Measurements from ENCODE around the gene TBC1D20. TPM values are rescaled to one million over a fixed set of nuclear protein-coding genes. Genes with fewer than 3 reads are reported as not detected.
"Not testable (repeated sequence)": the region's sequence is repeated elsewhere in the genome, so short reads cannot be mapped to it uniquely, and the experiment has no call there.

TBC1D20 gene
- total RNA-seq, 1 donor from 2014 or later = 30.9 TPM

GRCh38 chr20:396252-396618 lies 66.1 kb downstream of the TBC1D20 start:
- no peaks in the 10 kb centered on the region for H3K4me1 ChIP-seq
- H3K36me3 ChIP-seq = peaks cover 0 to 21% of the 10 kb centered on the region in 2 donors
- no peaks in the 10 kb centered on the region for H3K9me3 ChIP-seq
- H3K27me3 ChIP-seq = no peaks in the 10 kb centered on the region
- H3K4me3 ChIP-seq = no peak overlapping the region
- intact Hi-C loops (cut with DNase I) = no loop called here
- no peak overlapping the region for H3K27ac ChIP-seq
- TF ChIP-seq POLR2AphosphoS5 (IDR thresholded peaks at IDR 0.05; ENCODE audit: insufficient read depth in 1 of 2, low read depth in 1 of 2) = no peak
- TF ChIP-seq POLR2A (IDR thresholded peaks at IDR 0.05) = no peak
- TF ChIP-seq, protein P1, sequence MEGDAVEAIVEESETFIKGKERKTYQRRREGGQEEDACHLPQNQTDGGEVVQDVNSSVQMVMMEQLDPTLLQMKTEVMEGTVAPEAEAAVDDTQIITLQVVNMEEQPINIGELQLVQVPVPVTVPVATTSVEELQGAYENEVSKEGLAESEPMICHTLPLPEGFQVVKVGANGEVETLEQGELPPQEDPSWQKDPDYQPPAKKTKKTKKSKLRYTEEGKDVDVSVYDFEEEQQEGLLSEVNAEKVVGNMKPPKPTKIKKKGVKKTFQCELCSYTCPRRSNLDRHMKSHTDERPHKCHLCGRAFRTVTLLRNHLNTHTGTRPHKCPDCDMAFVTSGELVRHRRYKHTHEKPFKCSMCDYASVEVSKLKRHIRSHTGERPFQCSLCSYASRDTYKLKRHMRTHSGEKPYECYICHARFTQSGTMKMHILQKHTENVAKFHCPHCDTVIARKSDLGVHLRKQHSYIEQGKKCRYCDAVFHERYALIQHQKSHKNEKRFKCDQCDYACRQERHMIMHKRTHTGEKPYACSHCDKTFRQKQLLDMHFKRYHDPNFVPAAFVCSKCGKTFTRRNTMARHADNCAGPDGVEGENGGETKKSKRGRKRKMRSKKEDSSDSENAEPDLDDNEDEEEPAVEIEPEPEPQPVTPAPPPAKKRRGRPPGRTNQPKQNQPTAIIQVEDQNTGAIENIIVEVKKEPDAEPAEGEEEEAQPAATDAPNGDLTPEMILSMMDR (IDR thresholded peaks at IDR 0.05) = no peak
- DNase-seq (ENCODE audit: extremely low spot score in 2 of 2) = no peak

DNA sequence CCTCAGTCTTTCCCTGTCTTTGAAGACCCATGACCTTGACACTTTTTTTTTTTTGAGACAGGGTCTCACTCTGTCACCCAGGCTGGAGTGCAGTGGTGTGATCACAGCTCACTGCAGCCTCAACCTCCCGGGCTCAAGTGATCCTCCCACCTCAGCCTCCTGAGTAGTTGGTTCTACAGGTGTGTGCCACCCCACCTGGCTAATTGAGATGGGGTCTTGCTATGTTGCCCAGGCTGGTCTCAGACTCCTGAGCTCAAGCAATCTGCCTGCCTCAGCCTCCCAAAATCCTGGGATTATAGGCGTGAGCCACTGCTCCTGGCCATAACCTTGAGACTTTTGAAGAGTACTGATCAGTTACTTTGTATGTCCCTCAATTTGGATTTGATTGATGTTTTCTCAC lies 69.0 kb downstream of the TBC1D20 start:
- H3K4me3 ChIP-seq; DNase-seq (ENCODE audit: extremely low spot score in 2 of 2); H3K27me3 ChIP-seq; H3K27ac ChIP-seq; H3K9me3 ChIP-seq; intact Hi-C loops (cut with DNase I); H3K4me1 ChIP-seq: not testable (repeated sequence)
- H3K36me3 ChIP-seq = peaks cover 0 to 37% of the 10 kb centered on the region in 2 donors

DNA sequence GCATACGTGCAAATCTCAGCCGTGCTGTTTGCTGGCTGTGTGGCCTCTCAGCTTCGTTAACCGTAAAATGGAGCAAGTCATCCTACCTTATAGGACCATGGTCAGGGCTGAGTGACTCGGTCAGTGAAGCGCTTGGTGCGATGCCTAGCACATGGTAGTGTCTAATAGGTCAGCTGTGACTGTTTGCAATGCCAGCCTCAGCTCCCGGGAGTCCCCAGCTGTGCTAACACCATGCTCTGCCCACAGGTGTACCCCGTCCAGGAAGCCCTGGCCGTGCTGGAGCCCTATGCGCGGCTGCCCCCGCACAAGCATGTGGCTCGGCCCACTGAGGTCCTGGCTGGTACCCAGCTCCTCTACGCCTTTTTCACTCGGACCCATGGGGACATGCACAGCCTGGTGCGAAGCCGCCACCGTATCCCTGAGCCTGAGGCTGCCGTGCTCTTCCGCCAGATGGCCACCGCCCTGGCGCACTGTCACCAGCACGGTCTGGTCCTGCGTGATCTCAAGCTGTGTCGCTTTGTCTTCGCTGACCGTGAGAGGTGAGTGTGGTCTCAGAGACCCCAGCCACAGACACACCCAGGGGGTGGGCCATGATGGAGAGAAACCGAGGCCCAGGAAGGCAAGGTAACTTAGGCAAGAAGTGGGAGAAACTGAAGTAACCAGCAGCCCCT lies 71.2 kb downstream of the TBC1D20 start:
- peaks cover 0 to 32% of the 10 kb centered on the region in 2 donors for H3K36me3 ChIP-seq
- no peak for DNase-seq (ENCODE audit: extremely low spot score in 2 of 2)
- no peak overlapping the region for H3K4me3 ChIP-seq

DNA sequence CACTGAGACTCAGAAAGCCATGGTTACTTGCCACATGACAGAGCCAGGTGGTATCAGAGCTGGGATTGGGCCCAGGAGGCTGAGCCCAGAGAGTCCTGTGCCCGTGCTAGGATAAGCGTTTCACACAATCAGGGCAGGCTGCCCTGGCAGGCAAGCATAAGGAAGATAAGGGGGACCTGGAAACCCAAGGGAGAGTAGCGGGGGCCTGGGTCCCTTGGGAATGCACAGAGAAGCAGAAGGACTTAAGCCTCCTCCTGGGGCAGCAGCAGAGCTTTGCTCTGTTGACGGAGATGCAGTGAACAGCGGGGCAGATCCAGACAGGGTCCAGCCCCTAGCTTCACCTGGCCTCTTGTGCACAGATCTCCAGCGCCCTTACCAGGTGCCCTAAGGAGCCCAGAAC lies 73.1 kb downstream of the TBC1D20 start:
- Histone ChIP-seq H3K4me3 (no peak overlapping the region), H3K27me3 (no peaks in the 10 kb centered on the region), H3K4me1 (no peaks in the 10 kb centered on the region), H3K36me3 (peaks cover 0 to 28% of the 10 kb centered on the region in 2 donors), H3K9me3 (no peaks in the 10 kb centered on the region), H3K27ac (no peak overlapping the region)
- TF ChIP-seq POLR2AphosphoS5 (IDR thresholded peaks at IDR 0.05; ENCODE audit: insufficient read depth in 1 of 2, low read depth in 1 of 2) = no peak
- no peak for TF ChIP-seq POLR2A (IDR thresholded peaks at IDR 0.05)
- TF ChIP-seq, protein P1 (IDR thresholded peaks at IDR 0.05) = no peak
- no peak for DNase-seq (ENCODE audit: extremely low spot score in 2 of 2)
- intact Hi-C loops (cut with DNase I) = no loop called here

More for the DNA sequence above, 71.2 kb downstream of the TBC1D20 start:
- Histone ChIP-seq H3K27ac (no peak overlapping the region), H3K9me3 (no peaks in the 10 kb centered on the region), H3K27me3 (no peaks in the 10 kb centered on the region), H3K4me1 (no peaks in the 10 kb centered on the region)
- intact Hi-C loops (cut with DNase I) = no loop called here
- TF ChIP-seq, protein P1 (IDR thresholded peaks at IDR 0.05) = no peak
- TF ChIP-seq POLR2A (IDR thresholded peaks at IDR 0.05) (no peak), POLR2AphosphoS5 (IDR thresholded peaks at IDR 0.05; ENCODE audit: insufficient read depth in 1 of 2, low read depth in 1 of 2) (no peak)

GRCh38 chr20:388034-388994 lies 74.0 kb downstream of the TBC1D20 start:
- intact Hi-C loops (cut with DNase I) = no loop called here
- DNase-seq (ENCODE audit: extremely low spot score in 2 of 2) = no peak
- Histone ChIP-seq H3K4me1 (no peaks in the 10 kb centered on the region), H3K4me3 (no peak overlapping the region), H3K36me3 (peaks cover 0 to 28% of the 10 kb centered on the region in 2 donors), H3K27ac (no peak overlapping the region), H3K9me3 (no peaks in the 10 kb centered on the region), H3K27me3 (no peaks in the 10 kb centered on the region)
- TF ChIP-seq, protein P1 (IDR thresholded peaks at IDR 0.05) = no peak
- TF ChIP-seq POLR2A (IDR thresholded peaks at IDR 0.05) = no peak
- TF ChIP-seq POLR2AphosphoS5 (IDR thresholded peaks at IDR 0.05; ENCODE audit: insufficient read depth in 1 of 2, low read depth in 1 of 2) = no peak

All from vagina (tissue), 2 donors.